ENCODE data around the gene GSX2. TPM values are rescaled to one million over a fixed set of nuclear protein-coding genes. Genes with fewer than 3 reads are reported as not detected.

Gene GSX2
- polyA plus RNA-seq, 2 of the 4 experiments (the other 2 are of a cell fraction): not detected

DNA sequence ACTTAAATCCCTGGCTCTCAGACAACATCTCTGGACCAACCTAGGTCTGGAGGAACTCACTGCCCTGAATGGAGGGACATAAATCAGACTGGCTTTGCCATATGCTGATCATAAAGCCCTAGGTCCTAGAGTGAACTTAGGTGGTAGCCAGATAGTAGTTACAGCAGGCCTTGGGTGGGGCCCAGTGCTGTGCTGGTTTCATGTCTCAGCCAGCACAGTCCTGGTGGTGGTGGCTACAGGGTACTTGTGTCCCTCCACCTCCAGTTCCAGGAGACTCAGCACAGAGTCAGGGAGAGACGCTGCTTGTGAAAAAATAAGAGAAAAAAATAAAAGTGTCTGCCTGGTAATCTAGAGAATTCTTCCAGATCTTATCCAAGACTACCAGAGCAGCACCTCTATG, 40.3 kb downstream of the GSX2 start:
- POLR2A ChIA-PET: no interaction called here
- DNase-seq (ENCODE audit: low read depth in 1 of 2, low spot score in 1 of 2) (no peak), ATAC-seq (no peak), FAIRE-seq (no peak)
- Histone ChIP-seq H3K4me2 (no peak overlapping the region), H3K4me1 (no peaks in the 10 kb centered on the region), H3K4me3 (no peak overlapping the region), H3K27ac (no peak overlapping the region), H3K9me3 (no peaks in the 10 kb centered on the region)
- TF ChIP-seq KDM1A (IDR thresholded peaks at IDR 0.05; ENCODE audit: low read depth): no peak
- TF ChIP-seq TP53 (CRISPR knock-in tag; IDR thresholded peaks at IDR 0.05): no peak
- no peak for TF ChIP-seq FOSB (CRISPR knock-in tag; IDR thresholded peaks at IDR 0.05)
- TF ChIP-seq, protein P1, sequence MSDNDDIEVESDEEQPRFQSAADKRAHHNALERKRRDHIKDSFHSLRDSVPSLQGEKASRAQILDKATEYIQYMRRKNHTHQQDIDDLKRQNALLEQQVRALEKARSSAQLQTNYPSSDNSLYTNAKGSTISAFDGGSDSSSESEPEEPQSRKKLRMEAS (IDR thresholded peaks at IDR 0.05): no peak
- no peak for TF ChIP-seq HDAC2 (IDR thresholded peaks at IDR 0.05)
- TF ChIP-seq, protein P2, sequence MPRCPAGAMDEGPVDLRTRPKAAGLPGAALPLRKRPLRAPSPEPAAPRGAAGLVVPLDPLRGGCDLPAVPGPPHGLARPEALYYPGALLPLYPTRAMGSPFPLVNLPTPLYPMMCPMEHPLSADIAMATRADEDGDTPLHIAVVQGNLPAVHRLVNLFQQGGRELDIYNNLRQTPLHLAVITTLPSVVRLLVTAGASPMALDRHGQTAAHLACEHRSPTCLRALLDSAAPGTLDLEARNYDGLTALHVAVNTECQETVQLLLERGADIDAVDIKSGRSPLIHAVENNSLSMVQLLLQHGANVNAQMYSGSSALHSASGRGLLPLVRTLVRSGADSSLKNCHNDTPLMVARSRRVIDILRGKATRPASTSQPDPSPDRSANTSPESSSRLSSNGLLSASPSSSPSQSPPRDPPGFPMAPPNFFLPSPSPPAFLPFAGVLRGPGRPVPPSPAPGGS (IDR thresholded peaks at IDR 0.05): no peak
- TF ChIP-seq MAFK (IDR thresholded peaks at IDR 0.05; ENCODE audit: partially characterized antibody): no peak
- TF ChIP-seq SREBF2 (IDR thresholded peaks at IDR 0.05): no peak
- no peak for TF ChIP-seq RNF2 (IDR thresholded peaks at IDR 0.05; ENCODE audit: borderline replicate concordance, low read depth)
- TF ChIP-seq CEBPB (IDR thresholded peaks at IDR 0.05): no peak
- TF ChIP-seq HOXB5 (CRISPR knock-in tag; IDR thresholded peaks at IDR 0.05): no peak
- TF ChIP-seq, protein P3, sequence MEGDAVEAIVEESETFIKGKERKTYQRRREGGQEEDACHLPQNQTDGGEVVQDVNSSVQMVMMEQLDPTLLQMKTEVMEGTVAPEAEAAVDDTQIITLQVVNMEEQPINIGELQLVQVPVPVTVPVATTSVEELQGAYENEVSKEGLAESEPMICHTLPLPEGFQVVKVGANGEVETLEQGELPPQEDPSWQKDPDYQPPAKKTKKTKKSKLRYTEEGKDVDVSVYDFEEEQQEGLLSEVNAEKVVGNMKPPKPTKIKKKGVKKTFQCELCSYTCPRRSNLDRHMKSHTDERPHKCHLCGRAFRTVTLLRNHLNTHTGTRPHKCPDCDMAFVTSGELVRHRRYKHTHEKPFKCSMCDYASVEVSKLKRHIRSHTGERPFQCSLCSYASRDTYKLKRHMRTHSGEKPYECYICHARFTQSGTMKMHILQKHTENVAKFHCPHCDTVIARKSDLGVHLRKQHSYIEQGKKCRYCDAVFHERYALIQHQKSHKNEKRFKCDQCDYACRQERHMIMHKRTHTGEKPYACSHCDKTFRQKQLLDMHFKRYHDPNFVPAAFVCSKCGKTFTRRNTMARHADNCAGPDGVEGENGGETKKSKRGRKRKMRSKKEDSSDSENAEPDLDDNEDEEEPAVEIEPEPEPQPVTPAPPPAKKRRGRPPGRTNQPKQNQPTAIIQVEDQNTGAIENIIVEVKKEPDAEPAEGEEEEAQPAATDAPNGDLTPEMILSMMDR (IDR thresholded peaks at IDR 0.05): no peak
- no peak for TF ChIP-seq ESRRA (IDR thresholded peaks at IDR 0.05; ENCODE audit: borderline replicate concordance, low read length)
- no peak for TF ChIP-seq JUNB (IDR thresholded peaks at IDR 0.05)
- TF ChIP-seq, protein P4, sequence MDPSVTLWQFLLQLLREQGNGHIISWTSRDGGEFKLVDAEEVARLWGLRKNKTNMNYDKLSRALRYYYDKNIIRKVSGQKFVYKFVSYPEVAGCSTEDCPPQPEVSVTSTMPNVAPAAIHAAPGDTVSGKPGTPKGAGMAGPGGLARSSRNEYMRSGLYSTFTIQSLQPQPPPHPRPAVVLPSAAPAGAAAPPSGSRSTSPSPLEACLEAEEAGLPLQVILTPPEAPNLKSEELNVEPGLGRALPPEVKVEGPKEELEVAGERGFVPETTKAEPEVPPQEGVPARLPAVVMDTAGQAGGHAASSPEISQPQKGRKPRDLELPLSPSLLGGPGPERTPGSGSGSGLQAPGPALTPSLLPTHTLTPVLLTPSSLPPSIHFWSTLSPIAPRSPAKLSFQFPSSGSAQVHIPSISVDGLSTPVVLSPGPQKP (IDR thresholded peaks at IDR 0.05; ENCODE audit: low read depth, low read length): no peak
- TF ChIP-seq CBX2 (IDR thresholded peaks at IDR 0.05; ENCODE audit: borderline replicate concordance, low read depth): no peak
- CTCF ChIA-PET: interaction anchor here (0.6 to 0.9 kb wide), 2 partner anchors 11 to 34 kb away, joined by 3 read pairs; no protein-coding TSS in a partner anchor
- 62% methylated on average over 1 of the region's 1 CpG for WGBS (ENCODE audit: missing lambda C conversion rate)

DNA sequence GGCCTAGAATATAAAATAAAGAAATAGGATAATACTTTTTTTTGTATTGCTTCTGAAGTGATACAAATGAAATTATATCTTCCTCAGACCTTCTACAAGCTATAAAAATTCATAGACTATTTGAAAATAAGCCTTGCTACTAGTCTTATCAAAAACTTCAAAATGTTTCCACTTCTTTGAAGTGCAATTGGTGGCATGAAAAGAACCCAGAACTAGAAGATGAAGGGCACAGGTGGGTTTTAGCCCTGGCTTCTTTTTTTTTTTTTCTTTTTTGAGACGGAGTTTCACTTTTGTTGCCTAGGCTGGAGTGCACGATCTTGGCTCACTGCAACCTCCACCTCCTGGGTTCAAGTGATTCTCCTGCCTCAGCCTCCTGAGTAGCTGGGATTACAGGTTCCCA, 44.2 kb downstream of the GSX2 start:
- ATAC-seq (no peak), DNase-seq (ENCODE audit: low read depth in 1 of 2, low spot score in 1 of 2) (no peak), FAIRE-seq (no peak)
- POLR2A ChIA-PET: interaction anchor here (0.7 kb wide), 1 partner anchor 33 kb away, joined by 3 read pairs; no protein-coding TSS in a partner anchor
- Histone ChIP-seq H3K9me3 (no peaks in the 10 kb centered on the region), H3K4me2 (no peak overlapping the region), H3K4me1 (no peaks in the 10 kb centered on the region), H3K27ac (no peak overlapping the region), H3K4me3 (no peak overlapping the region)
- TF ChIP-seq NR3C1 (IDR thresholded peaks at IDR 0.05): no peak
- TF ChIP-seq, protein P2 (IDR thresholded peaks at IDR 0.05): no peak
- no peak for TF ChIP-seq MYC (IDR thresholded peaks at IDR 0.05; ENCODE audit: borderline replicate concordance, low read length)
- no peak for TF ChIP-seq PHF8 (IDR thresholded peaks at IDR 0.05; ENCODE audit: borderline replicate concordance, low read depth)
- TF ChIP-seq RARB (CRISPR knock-in tag; IDR thresholded peaks at IDR 0.05): no peak
- no peak for TF ChIP-seq NPAS2 (CRISPR knock-in tag; IDR thresholded peaks at IDR 0.05; ENCODE audit: borderline replicate concordance)
- no peak for TF ChIP-seq ZFP36 (IDR thresholded peaks at IDR 0.05; ENCODE audit: borderline replicate concordance, partially characterized antibody)
- CTCF ChIA-PET: interaction anchor here (0.6 kb wide), 1 partner anchor 76 kb away, joined by 4 read pairs; no protein-coding TSS in a partner anchor
- 91% methylated on average over 2 of the region's 2 CpGs for WGBS (ENCODE audit: missing lambda C conversion rate)

All from A549 (cell line).